Germinal center (tissue), 1 donor: ENCODE data around the gene ELOVL6.
A peak's percentile ranks its signal among the peaks of the same experiment; 100 is the strongest.
"Not testable (repeated sequence)": the region's sequence is repeated elsewhere in the genome, so short reads cannot be mapped to it uniquely, and the experiment has no call there.

Experiments used
- DNase-seq: peaks from one replicate; pipeline ENCODE4 v3.0.0; 2012; ENCODE audit warnings: mixed read lengths, low spot score

Gene ELOVL6

GRCh38 chr4:110074570-110074969, 123.8 kb downstream of the ELOVL6 start:
- no peak for DNase-seq

DNA sequence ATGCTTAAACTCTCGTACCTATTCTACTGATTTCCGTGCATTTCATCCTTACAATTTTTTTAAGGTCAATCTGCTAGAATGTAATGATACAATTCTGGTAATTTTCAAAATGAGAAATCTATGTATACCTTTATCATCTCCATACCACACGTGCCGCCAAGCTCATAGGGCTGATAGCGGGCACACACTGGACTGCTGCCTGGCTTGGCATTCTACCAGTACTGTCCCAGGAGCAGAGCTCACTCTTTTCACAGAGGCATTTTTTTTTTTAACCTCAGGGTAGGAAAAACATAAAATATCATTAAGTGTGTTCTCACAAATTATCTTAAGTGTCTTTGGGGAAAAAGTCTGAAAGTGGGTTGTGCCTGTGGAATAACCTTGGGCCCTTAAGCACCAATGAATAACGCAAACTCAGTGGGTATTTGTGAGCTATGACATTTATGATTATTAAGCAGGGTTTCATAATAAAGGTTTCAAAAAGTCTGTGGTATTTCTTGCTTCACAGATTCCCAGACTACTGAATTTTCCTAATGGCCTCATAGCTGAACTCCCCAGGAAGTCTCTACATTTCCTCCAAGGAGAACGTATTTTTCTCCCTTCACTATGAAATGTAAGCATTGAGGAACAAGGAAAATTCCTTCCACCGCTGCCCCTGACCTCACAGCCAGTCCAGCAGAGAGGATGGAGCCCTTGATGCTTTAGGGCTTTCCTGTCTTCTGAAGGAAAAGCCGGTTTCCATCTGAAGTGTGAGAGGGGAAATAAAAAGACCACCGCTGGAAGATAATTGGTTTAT, 125.2 kb downstream of the ELOVL6 start:
- DNase-seq = no peak

GRCh38 chr4:110071466-110071865, 126.9 kb downstream of the ELOVL6 start:
- DNase-seq = no peak

DNA sequence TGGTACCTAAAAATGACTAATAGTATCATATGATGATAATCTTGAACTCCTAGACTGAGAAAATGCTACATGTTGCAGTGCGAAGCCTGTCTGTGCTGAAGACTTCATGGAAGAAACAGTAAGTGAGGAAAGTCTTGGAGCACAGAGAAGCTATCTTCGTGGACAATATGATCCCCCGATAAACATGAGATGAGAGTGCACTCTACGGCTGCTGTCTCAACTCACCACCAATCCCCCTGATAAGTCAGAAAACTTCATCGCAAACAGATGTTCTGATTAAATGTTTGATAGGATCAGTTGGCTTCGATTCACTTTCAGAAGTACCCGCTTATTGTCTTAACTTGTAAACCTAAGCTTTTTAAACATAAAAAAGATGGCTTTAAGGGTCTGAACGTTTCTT, 130.2 kb downstream of the ELOVL6 start:
- no peak for DNase-seq

DNA sequence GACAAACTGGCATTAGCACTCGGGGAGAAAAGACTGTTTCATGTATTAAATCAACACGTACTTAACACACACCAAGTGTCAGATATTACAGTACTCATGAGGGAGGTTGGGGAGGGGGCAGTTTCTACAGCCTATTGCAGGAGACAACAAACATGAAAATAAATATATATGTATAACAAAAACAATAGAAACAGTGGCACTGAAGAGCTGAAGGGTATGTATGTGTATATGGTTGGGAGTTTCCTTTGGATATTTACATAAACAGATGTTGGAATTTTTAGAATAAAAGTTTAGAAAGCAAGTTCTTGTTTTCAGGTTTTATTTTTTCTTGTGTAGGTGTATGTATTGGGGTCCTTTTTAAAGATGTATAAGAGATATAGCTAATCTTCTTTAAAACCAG, 133.5 kb downstream of the ELOVL6 start:
- DNase-seq = no peak

DNA sequence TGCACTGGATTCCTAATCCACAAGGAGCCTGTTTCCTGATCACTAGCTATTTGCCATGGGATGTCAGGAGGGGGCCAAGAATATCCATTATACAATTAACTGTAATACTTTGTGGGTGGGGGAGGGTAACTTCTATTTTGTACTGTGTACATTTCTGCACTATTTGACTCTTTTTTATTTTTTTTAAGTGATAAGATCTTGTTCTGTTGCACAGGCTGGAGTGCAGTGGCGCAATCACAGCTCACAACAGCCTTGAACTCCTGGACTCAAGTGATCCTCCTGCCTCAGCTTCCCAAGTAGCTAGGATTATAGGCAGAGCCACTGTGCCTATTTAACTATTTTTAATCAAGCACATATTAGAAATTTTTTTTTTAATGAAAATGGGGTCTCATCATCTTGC, 134.1 kb downstream of the ELOVL6 start:
- DNase-seq = no peak

DNA sequence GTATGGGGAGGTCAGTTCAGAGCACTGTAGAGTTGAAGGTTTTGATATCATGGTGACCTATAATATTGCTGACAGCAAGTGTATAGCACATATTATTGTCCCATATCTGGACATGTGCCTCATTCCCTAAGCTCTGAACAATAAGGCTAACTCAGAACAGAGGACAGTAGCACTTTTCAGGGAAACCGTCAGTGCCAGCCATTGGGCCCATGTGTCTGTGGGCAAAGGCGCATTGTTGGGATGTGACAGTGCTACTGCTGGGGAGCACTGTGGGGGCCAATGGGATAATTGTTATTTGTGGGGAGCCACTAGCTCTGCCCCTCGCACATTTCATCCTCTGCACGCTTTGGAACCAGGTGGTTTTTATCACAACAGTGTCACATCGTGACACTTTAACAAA, 136.2 kb downstream of the ELOVL6 start:
- no peak for DNase-seq

- no peak for DNase-seq
These were observed 137.3 kb downstream of the ELOVL6 start for GRCh38 chr4:110061076-110061475.

DNA sequence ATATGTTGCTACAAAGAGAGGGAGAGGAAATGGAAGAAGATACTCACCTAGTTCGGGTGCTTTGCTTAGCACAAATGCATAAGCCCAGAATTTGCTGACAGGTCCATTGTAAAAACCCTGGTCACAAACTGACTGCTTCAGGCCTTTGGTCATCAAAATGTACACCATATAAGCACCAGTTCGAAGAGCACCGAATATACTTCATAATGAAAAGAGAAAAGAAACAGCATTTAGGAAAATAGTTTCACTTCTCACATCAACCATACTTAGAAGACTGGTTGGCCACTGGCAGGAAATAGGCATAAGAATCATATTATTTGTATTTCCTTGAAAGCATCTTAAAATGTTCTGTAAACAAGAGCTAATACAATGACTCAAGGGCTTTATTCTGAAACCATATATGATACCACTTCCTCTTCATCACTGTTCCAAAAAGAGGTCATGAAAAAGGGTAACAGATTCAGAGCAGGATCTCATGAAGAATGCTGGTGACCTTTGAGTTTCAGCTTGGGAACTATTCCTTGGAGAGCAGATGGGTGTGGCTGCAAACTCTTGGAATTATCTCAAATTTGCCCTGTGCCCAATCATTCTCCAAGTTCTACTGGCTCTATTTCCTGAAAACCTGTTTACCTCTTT, 138.7 kb downstream of the ELOVL6 start:
- DNase-seq = no peak

DNA sequence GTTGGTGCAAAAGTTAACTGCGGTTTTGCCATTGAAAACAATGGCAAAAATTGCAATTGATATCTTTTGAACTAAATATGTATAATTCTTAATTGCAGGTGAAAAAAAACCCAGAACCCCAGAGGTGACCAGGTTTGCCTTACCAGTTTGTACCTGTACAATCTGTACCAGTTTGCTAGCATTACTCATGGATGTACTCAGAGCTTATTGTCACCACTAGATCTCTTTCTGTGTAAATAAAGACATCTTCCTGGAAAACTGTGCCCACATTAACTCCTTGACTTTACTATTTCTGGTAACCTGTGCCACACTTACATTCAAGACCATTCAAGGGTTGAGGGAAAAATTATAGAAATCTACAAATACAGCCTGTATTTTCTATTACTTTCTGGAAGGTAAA, 139.7 kb downstream of the ELOVL6 start:
- no peak for DNase-seq

GRCh38 chr4:110055158-110055768, 143.2 kb downstream of the ELOVL6 start:
- DNase-seq = no peak

GRCh38 chr4:110049951-110050925, 148.2 kb downstream of the ELOVL6 start:
- peak; percentile 44 for DNase-seq

DNA sequence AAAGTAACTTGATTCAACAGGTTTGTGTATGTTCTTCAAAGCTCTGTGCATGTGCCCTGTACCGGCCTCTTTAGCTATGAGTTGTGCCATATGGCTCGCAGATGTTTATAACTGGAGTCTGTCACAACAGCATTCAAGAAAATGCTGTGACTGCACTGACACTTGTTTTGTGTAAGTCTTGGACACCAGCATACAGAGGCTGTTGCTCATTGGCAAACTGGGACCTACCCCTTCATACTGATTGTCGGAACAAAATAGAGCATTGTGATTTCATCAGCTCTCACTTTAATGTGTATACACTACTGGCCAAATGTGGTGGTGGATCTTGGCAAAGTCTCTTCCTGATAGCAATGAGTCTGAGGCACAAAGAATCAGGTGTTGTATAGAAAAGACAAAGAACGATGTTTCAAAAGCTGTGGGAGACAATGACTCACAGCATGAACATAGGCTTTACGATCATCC, 151.8 kb downstream of the ELOVL6 start:
- no peak for DNase-seq

DNA sequence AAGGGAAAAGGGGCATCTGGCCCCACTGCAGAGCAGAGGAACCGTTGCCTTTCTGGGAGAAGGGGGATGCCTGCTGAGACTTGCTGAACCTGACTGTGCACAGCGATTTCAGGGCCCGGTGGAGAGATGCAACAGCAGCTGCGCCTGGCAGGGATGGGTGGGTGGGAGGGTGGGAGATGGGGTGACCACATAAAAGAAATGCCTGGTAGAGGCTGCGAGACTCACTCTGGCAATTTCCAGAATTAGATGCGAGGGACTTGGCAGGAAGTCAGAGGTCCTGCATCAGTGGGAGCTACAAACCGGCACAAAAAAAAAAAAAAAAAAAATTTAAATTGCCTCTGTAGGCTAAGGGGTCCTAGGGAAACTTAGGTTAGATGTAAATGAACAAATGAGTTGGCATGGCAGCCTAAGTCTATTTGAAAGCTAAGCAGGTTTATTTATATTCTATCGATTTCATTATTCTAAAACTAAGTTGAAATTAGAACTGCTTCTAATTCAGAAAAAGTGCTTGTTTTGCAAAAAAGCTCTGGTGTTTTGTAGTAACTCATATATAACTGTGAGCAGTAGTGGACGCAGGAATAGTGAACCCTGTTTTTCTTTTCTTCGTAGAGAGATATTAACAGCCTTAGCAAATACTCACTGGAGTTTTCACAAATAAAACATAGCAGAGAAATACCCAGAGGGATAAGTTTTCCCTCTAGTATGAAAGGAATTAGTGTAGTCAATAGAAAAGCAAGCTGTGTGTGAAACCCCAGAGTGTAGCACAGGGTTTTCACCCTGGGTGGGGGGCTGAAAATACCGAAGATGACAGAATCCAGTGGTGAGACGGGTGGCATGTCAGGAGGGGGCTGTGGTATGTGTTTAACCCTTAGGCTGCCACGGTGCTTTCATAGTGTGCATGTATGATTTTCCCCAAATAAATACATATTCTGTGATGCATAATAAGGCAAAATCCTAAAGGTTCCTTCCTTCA, 155.6 kb downstream of the ELOVL6 start:
- no peak for DNase-seq

GRCh38 chr4:110041735-110042134, 156.7 kb downstream of the ELOVL6 start:
- DNase-seq = no peak

DNA sequence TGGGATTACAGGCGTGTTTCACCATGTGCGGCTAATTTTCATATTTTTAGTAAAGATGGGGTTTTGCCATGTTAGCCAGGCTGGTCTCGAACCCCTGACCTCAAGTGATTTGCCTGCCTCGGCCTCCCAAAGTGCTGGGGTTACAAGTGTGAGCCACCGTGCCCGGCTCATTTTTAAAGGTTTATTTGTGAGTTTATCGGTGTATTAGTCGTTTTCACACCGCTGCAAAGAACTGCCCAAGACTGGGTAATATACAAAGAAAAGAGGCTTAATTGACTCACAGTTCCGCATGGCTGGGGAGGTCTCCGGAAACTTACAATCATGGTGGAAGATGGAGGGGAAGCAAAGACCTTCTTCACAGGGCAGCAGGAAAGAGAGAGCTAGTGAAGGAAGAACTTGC, 159.3 kb downstream of the ELOVL6 start:
- not testable (repeated sequence) for DNase-seq

- DNase-seq = peak; percentile 4
These were observed 164.4 kb downstream of the ELOVL6 start for GRCh38 chr4:110034026-110034393.

GRCh38 chr4:110033355-110034025, 164.9 kb downstream of the ELOVL6 start:
- DNase-seq = no peak

GRCh38 chr4:110032603-110033002, 165.8 kb downstream of the ELOVL6 start:
- no peak for DNase-seq

DNA sequence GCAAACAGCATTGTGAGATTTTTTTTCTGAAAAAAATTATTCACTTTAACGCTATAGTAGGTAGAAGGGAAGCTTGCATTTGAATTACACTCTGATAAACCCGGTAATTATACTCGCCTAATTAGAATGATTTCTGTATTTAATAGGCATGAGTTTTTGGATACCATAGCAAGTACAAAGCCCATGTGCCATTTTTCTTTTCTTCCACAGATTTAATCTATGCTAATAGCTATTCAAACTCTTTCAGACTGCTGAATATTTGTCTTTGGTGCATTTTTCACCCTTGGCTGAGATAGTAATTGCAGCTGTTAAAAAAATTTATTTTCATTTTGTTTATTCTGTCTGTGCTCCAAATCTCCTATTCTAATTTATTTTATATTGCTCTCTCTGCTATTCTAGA, 172.7 kb downstream of the ELOVL6 start:
- no peak for DNase-seq
